ENCODE measurements around the gene CABP7.

Gene CABP7

GRCh38 chr22:29722587-29722986 is 2.8 kb downstream of the CABP7 start:
- DNase-seq (ENCODE audit: low read depth in 4 of 4, low spot score in 1 of 4): no peak

- DNase-seq (ENCODE audit: low read depth in 4 of 4, low spot score in 1 of 4): no peak
These were observed 4.0 kb downstream of the CABP7 start for GRCh38 chr22:29723766-29724165.

GRCh38 chr22:29724843-29725242 is 5.0 kb downstream of the CABP7 start:
- no peak for DNase-seq (ENCODE audit: low read depth in 4 of 4, low spot score in 1 of 4)

- DNase-seq (ENCODE audit: low read depth in 4 of 4, low spot score in 1 of 4): no peak
These were observed 6.3 kb downstream of the CABP7 start for GRCh38 chr22:29726106-29726505.

GRCh38 chr22:29726512-29727130 is 6.8 kb downstream of the CABP7 start:
- DNase-seq (ENCODE audit: low read depth in 4 of 4, low spot score in 1 of 4): no peak

GRCh38 chr22:29727131-29727523 is 7.3 kb downstream of the CABP7 start:
- no peak for DNase-seq (ENCODE audit: low read depth in 4 of 4, low spot score in 1 of 4)

- no peak for DNase-seq (ENCODE audit: low read depth in 4 of 4, low spot score in 1 of 4)
These were observed 9.4 kb downstream of the CABP7 start for GRCh38 chr22:29729161-29729560.

- DNase-seq (ENCODE audit: low read depth in 4 of 4, low spot score in 1 of 4): no peak
These were observed 11.5 kb downstream of the CABP7 start for GRCh38 chr22:29731058-29731850.

GRCh38 chr22:29732883-29733282 is 13.1 kb downstream of the CABP7 start:
- DNase-seq (ENCODE audit: low read depth in 4 of 4, low spot score in 1 of 4): no peak

GRCh38 chr22:29733362-29734201 is 13.8 kb downstream of the CABP7 start:
- DNase-seq (ENCODE audit: low read depth in 4 of 4, low spot score in 1 of 4): no peak

GRCh38 chr22:29734406-29734805 is 14.6 kb downstream of the CABP7 start:
- no peak for DNase-seq (ENCODE audit: low read depth in 4 of 4, low spot score in 1 of 4)

GRCh38 chr22:29734838-29735237 is 15.0 kb downstream of the CABP7 start:
- DNase-seq (ENCODE audit: low read depth in 4 of 4, low spot score in 1 of 4): no peak

- no peak for DNase-seq (ENCODE audit: low read depth in 4 of 4, low spot score in 1 of 4)
These were observed 15.6 kb downstream of the CABP7 start for GRCh38 chr22:29735416-29735815.

GRCh38 chr22:29737251-29738117 is 17.7 kb downstream of the CABP7 start:
- DNase-seq (ENCODE audit: low read depth in 4 of 4, low spot score in 1 of 4): no peak

- no peak for DNase-seq (ENCODE audit: low read depth in 4 of 4, low spot score in 1 of 4)
These were observed 18.5 kb downstream of the CABP7 start for GRCh38 chr22:29738118-29738815.

- DNase-seq (ENCODE audit: low read depth in 4 of 4, low spot score in 1 of 4): no peak
These were observed 19.6 kb downstream of the CABP7 start for GRCh38 chr22:29739346-29739875.

GRCh38 chr22:29740216-29740615 is 20.4 kb downstream of the CABP7 start:
- no peak for DNase-seq (ENCODE audit: low read depth in 4 of 4, low spot score in 1 of 4)

- no peak for DNase-seq (ENCODE audit: low read depth in 4 of 4, low spot score in 1 of 4)
These were observed 22.1 kb downstream of the CABP7 start for GRCh38 chr22:29741926-29742325.

GRCh38 chr22:29742326-29742725 is 22.5 kb downstream of the CABP7 start:
- DNase-seq (ENCODE audit: low read depth in 4 of 4, low spot score in 1 of 4): no peak

GRCh38 chr22:29744902-29745301 is 25.1 kb downstream of the CABP7 start:
- no peak for DNase-seq (ENCODE audit: low read depth in 4 of 4, low spot score in 1 of 4)

Measured in stimulated activated CD4-positive, alpha-beta T cell treated with anti-CD3 and anti-CD28 coated beads, Interleukin-1b, Interleukin-23, amount 100 ng/mL, for 24 hours (primary cell).